ENCODE measurements around the gene SKOR2. TPM values are rescaled to one million over a fixed set of nuclear protein-coding genes. Genes with fewer than 3 reads are reported as not detected.

The SKOR2 gene
- total RNA-seq, 4 donors from 2014 or later = not detected

GRCh38 chr18:47287911-47288585 is 36.6 kb upstream of the SKOR2 start:
- no peaks in the 10 kb centered on the region for H3K27me3 ChIP-seq
- DNase-seq (ENCODE audit: low spot score in 2 of 2) = no peak
- H3K9me3 ChIP-seq = no peaks in the 10 kb centered on the region
- no peak overlapping the region for H3K27ac ChIP-seq
- H3K4me3 ChIP-seq = no peak overlapping the region
- H3K4me1 ChIP-seq = no peaks in the 10 kb centered on the region
- WGBS, 2 donors = 15 to 20% methylated on average over 7 of the region's 7 CpGs
- TF ChIP-seq CTCF (IDR thresholded peaks at IDR 0.05) (no peak), EP300 (IDR thresholded peaks at IDR 0.05) (no peak), POLR2A (IDR thresholded peaks at IDR 0.05) (no peak)
- no peaks in the 10 kb centered on the region for H3K36me3 ChIP-seq

GRCh38 chr18:47286776-47287410 is 35.4 kb upstream of the SKOR2 start:
- TF ChIP-seq CTCF (IDR thresholded peaks at IDR 0.05) (no peak), EP300 (IDR thresholded peaks at IDR 0.05) (no peak), POLR2A (IDR thresholded peaks at IDR 0.05) (no peak)
- no peak overlapping the region for H3K27ac ChIP-seq
- no peaks in the 10 kb centered on the region for H3K9me3 ChIP-seq
- no peak overlapping the region for H3K4me3 ChIP-seq
- no peaks in the 10 kb centered on the region for H3K27me3 ChIP-seq
- no peak for DNase-seq (ENCODE audit: low spot score in 2 of 2)
- H3K4me1 ChIP-seq = no peaks in the 10 kb centered on the region
- 64 to 81% methylated on average over 4 of the region's 4 CpGs for WGBS, 2 donors
- no peaks in the 10 kb centered on the region for H3K36me3 ChIP-seq

- DNase-seq (ENCODE audit: low spot score in 2 of 2) = no peak
- WGBS, 2 donors = 56 to 74% methylated on average over 7 of the region's 7 CpGs
Observed at GRCh38 chr18:47285456-47285855, 34.0 kb upstream of the SKOR2 start.

GRCh38 chr18:47284721-47285395 is 33.4 kb upstream of the SKOR2 start:
- Histone ChIP-seq H3K27ac (no peak overlapping the region), H3K27me3 (no peaks in the 10 kb centered on the region), H3K4me3 (no peak overlapping the region), H3K9me3 (no peaks in the 10 kb centered on the region), H3K4me1 (no peaks in the 10 kb centered on the region), H3K36me3 (no peaks in the 10 kb centered on the region)
- TF ChIP-seq POLR2A (IDR thresholded peaks at IDR 0.05) (no peak), EP300 (IDR thresholded peaks at IDR 0.05) (no peak), CTCF (IDR thresholded peaks at IDR 0.05) (no peak)
- WGBS, 2 donors = 59 to 67% methylated on average over 6 of the region's 6 CpGs
- DNase-seq (ENCODE audit: low spot score in 2 of 2) = no peak

More at GRCh38 chr18:47285456-47285855, 34.0 kb upstream of the SKOR2 start:
- no peak for TF ChIP-seq EP300 (IDR thresholded peaks at IDR 0.05)
- no peak for TF ChIP-seq CTCF (IDR thresholded peaks at IDR 0.05)
- TF ChIP-seq POLR2A (IDR thresholded peaks at IDR 0.05) = no peak
- Histone ChIP-seq H3K9me3 (no peaks in the 10 kb centered on the region), H3K27ac (no peak overlapping the region), H3K27me3 (no peaks in the 10 kb centered on the region), H3K4me3 (no peak overlapping the region), H3K4me1 (no peaks in the 10 kb centered on the region), H3K36me3 (no peaks in the 10 kb centered on the region)

GRCh38 chr18:47283476-47283875 is 32.0 kb upstream of the SKOR2 start:
- no peaks in the 10 kb centered on the region for H3K36me3 ChIP-seq
- H3K27me3 ChIP-seq = no peaks in the 10 kb centered on the region
- no peak overlapping the region for H3K27ac ChIP-seq
- no peaks in the 10 kb centered on the region for H3K9me3 ChIP-seq
- no peak for TF ChIP-seq POLR2A (IDR thresholded peaks at IDR 0.05)
- TF ChIP-seq EP300 (IDR thresholded peaks at IDR 0.05) = no peak
- TF ChIP-seq CTCF (IDR thresholded peaks at IDR 0.05) = peak in 1 of 5 experiments; percentile 4
- no peaks in the 10 kb centered on the region for H3K4me1 ChIP-seq
- 47 to 50% methylated on average over 5 of the region's 5 CpGs for WGBS, 2 donors
- no peak for DNase-seq (ENCODE audit: low spot score in 2 of 2)
- H3K4me3 ChIP-seq = no peak overlapping the region
